ENCODE data around the gene MYBPC2.

GRCh38 chr19:50467566-50467965, 34.9 kb downstream of the MYBPC2 start:
- no peak for TF ChIP-seq TCF4 (CRISPR knock-in tag; IDR thresholded peaks at IDR 0.05; ENCODE audit: borderline replicate concordance)
- no peak for TF ChIP-seq ESRRG (CRISPR knock-in tag; IDR thresholded peaks at IDR 0.05)
- no peak for TF ChIP-seq PATZ1 (CRISPR knock-in tag; IDR thresholded peaks at IDR 0.05; ENCODE audit: borderline replicate concordance)
- TF ChIP-seq CREB5 (CRISPR knock-in tag; IDR thresholded peaks at IDR 0.05; ENCODE audit: low read depth), result no peak

All from SK-N-SH treated with all-trans-retinoic acid at 6 μM for 48 hours (cell line).